Cortex of kidney (tissue), 1 donor: ENCODE measurements around the gene GPRC5B.

Experiments used
- DNase-seq: peaks from one replicate; lab custom pipeline; 2025; lab: John Stamatoyannopoulos, UW

Gene GPRC5B

GRCh38 chr16:19872179-19872863 is 12.3 kb downstream of the GPRC5B start:
- no peak for DNase-seq

- DNase-seq = no peak
Measured at GRCh38 chr16:19871721-19872120, 12.9 kb downstream of the GPRC5B start.

GRCh38 chr16:19868421-19868820 is 16.2 kb downstream of the GPRC5B start:
- no peak for DNase-seq

- no peak for DNase-seq
Measured at GRCh38 chr16:19864566-19864965, 20.1 kb downstream of the GPRC5B start.

- no peak for DNase-seq
Measured at GRCh38 chr16:19863990-19864389, 20.7 kb downstream of the GPRC5B start.

- DNase-seq = no peak
Measured at GRCh38 chr16:19861811-19862327, 22.8 kb downstream of the GPRC5B start.

- no peak for DNase-seq
Measured at GRCh38 chr16:19861133-19861532, 23.5 kb downstream of the GPRC5B start.

GRCh38 chr16:19860166-19861041 is 24.2 kb downstream of the GPRC5B start:
- DNase-seq = no peak

GRCh38 chr16:19859603-19860002 is 25.0 kb downstream of the GPRC5B start:
- DNase-seq = no peak

GRCh38 chr16:19859166-19859565 is 25.5 kb downstream of the GPRC5B start:
- no peak for DNase-seq

GRCh38 chr16:19858340-19859018 is 26.2 kb downstream of the GPRC5B start:
- no peak for DNase-seq

GRCh38 chr16:19857593-19858339 is 26.9 kb downstream of the GPRC5B start:
- no peak for DNase-seq

GRCh38 chr16:19856120-19856519 is 28.5 kb downstream of the GPRC5B start:
- no peak for DNase-seq

- DNase-seq = no peak
Measured at GRCh38 chr16:19854543-19854876, 30.1 kb downstream of the GPRC5B start.

- no peak for DNase-seq
Measured at GRCh38 chr16:19853742-19854542, 30.7 kb downstream of the GPRC5B start.

- DNase-seq = no peak
Measured at GRCh38 chr16:19853132-19853741, 31.4 kb downstream of the GPRC5B start.

GRCh38 chr16:19851476-19851875 is 33.2 kb downstream of the GPRC5B start:
- no peak for DNase-seq

GRCh38 chr16:19850131-19850817 is 34.4 kb downstream of the GPRC5B start:
- no peak for DNase-seq

GRCh38 chr16:19848756-19849155 is 35.9 kb downstream of the GPRC5B start:
- no peak for DNase-seq

GRCh38 chr16:19846436-19846835 is 38.2 kb downstream of the GPRC5B start:
- DNase-seq = no peak
